Caki2 (cell line): ENCODE measurements around the gene TADA2A. TPM values are rescaled to one million over a fixed set of nuclear protein-coding genes. Genes with fewer than 3 reads are reported as not detected.
A peak's percentile ranks its signal among the peaks of the same experiment; 100 is the strongest.
"Not testable (repeated sequence)": the region's sequence is repeated elsewhere in the genome, so short reads cannot be mapped to it uniquely, and the experiment has no call there.

ENCODE experiments used
- DNase-seq: peaks from one replicate; pipeline ENCODE4 v3.0.0-alpha.2; 2015; ENCODE audit warnings: low read depth
- in situ Hi-C: cut with HindIII; loops from 2 replicates; pipeline ENCODE4 v1.10.0; 2016; ENCODE audit warnings: low sequenced_read_pairs, low pct_unique_long_range_greater_than_20kb, mixed read lengths
- total RNA-seq: library from RNA; depleted of rRNA; stranded (reverse); fragments of >200 nt; shearing (Covaris generic); gene quantifications from 2 replicates; pipeline ENCODE4 v1.2.3, GENCODE V29; 2014; ENCODE audit warnings: low replicate concordance; rRNA removed

Gene TADA2A
- total RNA-seq, 1 experiment from 2014 or later: 6.8 TPM

- in situ Hi-C loops: no loop called here
- no peak for DNase-seq
Observed at GRCh38 chr17:37506678-37507077, 100.0 kb downstream of the TADA2A start.

DNA sequence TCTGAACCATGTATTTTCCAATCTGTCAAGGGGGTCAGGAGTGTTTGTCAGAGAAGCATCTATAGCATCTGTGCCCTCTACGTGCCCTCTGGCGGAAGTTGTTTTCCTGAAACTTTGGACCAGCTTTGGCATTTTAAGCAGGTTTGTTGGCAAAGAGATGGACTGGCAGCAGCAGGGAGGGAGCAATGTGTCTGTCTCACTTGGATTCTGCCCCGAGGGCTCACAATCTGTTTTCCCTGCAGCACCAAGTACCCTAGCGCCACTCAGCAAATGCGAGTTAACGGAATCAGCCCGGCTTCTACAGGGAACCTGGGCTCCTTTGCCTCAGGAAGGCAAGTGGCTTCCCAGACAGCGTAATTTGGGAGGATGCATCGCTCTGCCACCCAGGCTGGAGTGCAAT is 100.4 kb downstream of the TADA2A start:
- in situ Hi-C loops: no loop called here

DNA sequence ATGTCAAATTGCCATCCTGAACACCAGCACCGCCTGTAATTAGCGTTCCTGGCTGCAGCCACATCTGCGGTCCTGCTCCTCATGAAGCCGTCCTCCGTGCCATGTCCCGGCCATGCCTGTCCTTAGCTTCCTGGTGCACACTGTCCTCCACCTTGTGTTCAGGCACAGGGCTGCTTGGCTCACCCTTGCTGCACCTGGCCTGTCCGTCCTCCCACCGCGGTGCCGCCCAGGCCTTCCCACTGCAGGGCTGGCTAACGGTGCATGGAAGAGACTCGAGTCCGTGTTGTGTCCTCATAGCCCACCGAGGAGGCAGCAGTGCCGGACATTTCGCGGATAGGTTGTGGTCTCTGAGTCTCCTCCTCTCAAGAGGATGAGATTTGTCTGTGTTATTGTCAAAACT is 103.4 kb downstream of the TADA2A start:
- in situ Hi-C loops: no loop called here
- no peak for DNase-seq

More for the DNA sequence above, 100.4 kb downstream of the TADA2A start:
- DNase-seq: no peak

GRCh38 chr17:37511642-37512041 is 105.0 kb downstream of the TADA2A start:
- DNase-seq, in situ Hi-C loops: not testable (repeated sequence)

DNA sequence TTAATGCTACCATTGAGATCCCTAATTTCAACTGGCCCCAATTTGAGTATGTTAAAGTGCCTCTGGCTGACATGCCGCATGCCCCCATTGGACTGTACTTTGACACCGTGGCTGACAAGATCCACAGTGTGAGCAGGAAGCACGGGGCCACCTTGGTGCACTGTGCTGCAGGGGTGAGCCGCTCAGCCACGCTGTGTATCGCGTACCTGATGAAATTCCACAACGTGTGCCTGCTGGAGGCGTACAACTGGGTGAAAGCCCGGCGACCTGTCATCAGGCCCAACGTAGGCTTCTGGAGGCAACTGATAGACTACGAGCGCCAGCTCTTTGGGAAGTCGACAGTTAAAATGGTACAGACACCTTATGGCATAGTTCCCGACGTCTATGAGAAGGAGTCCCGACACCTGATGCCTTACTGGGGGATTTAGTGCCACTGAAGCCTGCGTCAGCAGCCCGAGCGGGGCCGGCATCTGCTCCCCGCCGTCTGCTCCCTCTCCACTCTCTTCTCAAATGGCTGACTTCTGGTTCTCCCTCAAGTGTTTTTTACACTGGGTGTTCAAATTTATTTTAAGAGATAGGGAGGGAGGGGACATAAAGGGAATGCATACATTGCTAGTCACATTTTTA is 105.9 kb downstream of the TADA2A start:
- in situ Hi-C loops: no loop called here
- DNase-seq: no peak

DNA sequence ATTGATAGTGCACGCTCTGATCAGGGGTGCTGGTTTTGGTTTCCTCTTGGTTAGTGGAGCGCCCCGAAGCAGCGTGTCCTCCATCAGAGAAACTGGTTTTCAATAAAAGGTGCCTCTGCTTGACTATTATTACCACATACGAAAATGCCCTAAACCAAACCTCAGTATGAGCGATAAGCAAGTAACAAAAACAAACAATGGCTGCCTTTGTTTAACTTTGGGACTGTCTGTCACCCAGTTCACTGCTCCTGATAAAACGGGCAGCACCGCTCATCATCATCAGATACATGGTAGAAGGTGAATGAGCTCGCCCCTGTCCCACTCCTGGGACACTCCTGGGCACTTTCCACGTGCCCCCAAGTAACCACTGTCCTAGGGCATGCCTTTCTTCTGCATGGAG is 107.0 kb downstream of the TADA2A start:
- DNase-seq: no peak
- in situ Hi-C loops: no loop called here

- in situ Hi-C loops: no loop called here
- DNase-seq: no peak
Observed at GRCh38 chr17:37516127-37516571, 109.5 kb downstream of the TADA2A start.

GRCh38 chr17:37517881-37518280 is 111.2 kb downstream of the TADA2A start:
- in situ Hi-C loops: no loop called here
- DNase-seq: no peak

GRCh38 chr17:37518826-37519225 is 112.1 kb downstream of the TADA2A start:
- in situ Hi-C loops: no loop called here
- DNase-seq: no peak

- no peak for DNase-seq
- in situ Hi-C loops: no loop called here
Observed at GRCh38 chr17:37519251-37519985, 112.7 kb downstream of the TADA2A start.

DNA sequence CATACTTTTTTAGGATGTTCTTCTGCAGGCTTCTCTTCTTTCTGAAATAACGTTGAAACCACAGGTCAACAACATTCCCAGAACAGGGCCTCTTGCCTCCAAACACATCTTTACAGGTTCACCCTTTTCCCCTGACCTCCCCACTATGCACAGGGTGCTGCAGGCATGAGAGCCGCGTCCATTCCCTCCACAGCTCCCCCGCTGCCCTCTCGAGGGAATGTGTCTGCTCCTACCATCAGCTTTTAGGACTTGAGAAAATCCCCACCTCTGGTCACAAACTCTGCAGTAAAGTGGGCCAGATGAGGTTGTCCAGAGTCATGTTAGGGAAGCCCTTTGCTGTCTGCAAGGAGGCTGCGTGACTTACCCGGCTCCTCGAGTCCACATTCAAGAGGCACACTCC is 113.5 kb downstream of the TADA2A start:
- in situ Hi-C loops: no loop called here
- no peak for DNase-seq

DNA sequence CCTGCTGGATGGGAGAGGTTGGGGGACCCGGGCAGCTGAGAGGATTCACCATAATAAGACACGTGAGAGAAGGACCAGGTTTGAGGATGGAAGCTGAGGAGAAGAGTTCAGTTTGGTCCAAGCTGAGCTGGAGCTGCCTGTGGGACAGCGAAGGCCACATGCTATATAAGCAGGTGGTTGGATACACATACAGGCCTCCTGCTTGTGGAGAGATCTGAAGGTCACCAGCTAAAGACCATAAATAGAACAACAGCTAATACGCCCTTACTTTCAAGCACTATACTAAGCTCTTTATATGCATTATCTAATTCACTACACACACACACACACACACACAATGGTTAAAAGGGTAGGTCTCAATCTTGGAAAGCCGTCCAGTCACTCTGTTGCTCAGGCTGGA is 115.1 kb downstream of the TADA2A start:
- in situ Hi-C loops: no loop called here
- DNase-seq: no peak

DNA sequence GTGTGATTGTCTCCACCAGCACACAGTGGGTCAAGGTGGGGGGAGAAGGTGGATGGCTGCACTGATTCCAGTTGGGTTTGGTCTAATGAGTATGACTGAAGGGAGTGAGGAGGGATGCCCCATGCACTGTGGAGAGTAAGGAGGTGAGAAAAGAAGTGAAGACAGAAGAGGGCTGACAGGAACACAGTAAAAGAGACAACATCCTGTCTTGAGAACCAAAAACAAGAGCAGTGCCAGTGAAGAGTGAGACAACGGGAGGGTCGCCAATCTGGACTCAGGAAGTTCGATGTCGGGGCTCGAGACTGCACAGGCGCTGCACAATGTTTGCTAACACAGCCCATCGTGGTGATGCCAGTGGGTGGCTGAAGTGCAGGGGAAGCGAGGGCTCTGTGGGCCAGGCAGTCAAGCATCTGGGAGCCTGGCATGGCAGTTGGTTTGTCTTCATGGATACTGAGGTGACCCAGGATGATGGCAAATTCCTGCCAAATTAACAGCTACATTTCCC is 117.1 kb downstream of the TADA2A start:
- DNase-seq: no peak
- in situ Hi-C loops: no loop called here

- in situ Hi-C loops: no loop called here
- DNase-seq: peak; percentile 59
Observed at GRCh38 chr17:37527249-37527851, 120.7 kb downstream of the TADA2A start.

Other genes starting within 250 kb of the TADA2A start
- gene C17orf78, start 30.9 kb upstream of the TADA2A start, total RNA-seq: not detected in 2 replicates
- 30.8 and 34.5 TPM in 2 replicates for gene ACACA, start 50 bp upstream of the TADA2A start, total RNA-seq
- 39.4 and 40.2 TPM in 2 replicates for gene DUSP14, start 83.0 kb downstream of the TADA2A start, total RNA-seq
- gene SYNRG, start 202.5 kb downstream of the TADA2A start, total RNA-seq: 3.9 and 6.8 TPM in 2 replicates
- gene DDX52, start 236.6 kb downstream of the TADA2A start, total RNA-seq: 22.1 and 26.7 TPM in 2 replicates